GM19452 (cell line): ENCODE results near the gene CDK13.
"Not testable (repeated sequence)": the region's sequence is repeated elsewhere in the genome, so short reads cannot be mapped to it uniquely, and the experiment has no call there.

Experiments used
- ATAC-seq: cut with Tn5 transposase; IDR thresholded peaks from one replicate; pipeline ENCODE4 v1.9.1; 2021; ENCODE audit not compliant: unreplicated experiment

CDK13 gene

GRCh38 chr7:40145596-40146130 lies 195.6 kb downstream of the CDK13 start:
- ATAC-seq: not testable (repeated sequence)

- no peak for ATAC-seq
Observed at GRCh38 chr7:40147371-40148246, 197.6 kb downstream of the CDK13 start.

DNA sequence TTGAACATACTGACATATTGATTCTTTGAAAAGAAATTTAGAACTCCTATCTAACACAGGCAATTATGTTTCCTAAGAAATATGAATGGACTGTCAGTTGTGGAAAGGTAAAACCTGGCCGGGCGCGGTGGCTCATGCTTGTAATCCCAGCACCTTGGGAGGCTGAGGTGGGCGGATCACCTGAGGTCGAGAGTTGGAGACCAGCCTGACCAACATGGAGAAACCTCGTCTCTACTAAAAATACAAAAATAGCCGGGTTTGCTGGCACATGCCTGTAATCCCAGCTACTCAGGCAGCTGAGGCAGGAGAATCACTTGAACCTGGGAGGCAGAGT lies 198.2 kb downstream of the CDK13 start:
- not testable (repeated sequence) for ATAC-seq

DNA sequence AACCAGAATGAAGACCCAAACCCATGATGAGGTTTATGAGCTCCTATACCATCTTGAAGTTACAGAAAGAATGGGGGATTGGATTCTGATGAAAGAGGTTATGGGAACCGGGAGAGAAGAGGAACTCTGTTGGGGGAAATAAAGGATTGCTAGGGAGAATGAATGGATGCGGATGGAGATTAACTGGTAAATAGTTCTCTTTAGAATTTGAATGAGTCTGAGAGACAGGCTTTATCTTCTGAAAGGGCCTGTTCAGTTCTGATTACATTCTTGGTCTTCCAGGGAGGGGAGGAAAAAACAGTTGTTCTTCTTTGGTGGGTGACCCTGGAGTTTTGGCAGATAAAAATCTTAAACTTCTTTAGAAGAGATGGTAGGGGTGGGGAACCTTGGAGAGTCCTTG lies 198.6 kb downstream of the CDK13 start:
- ATAC-seq: no peak
